Mesenteric fat pad (tissue), 1 donor: Measurements from ENCODE around the gene CACNG1. TPM values are rescaled to one million over a fixed set of nuclear protein-coding genes. Genes with fewer than 3 reads are reported as not detected.
"Not testable (repeated sequence)": the region's sequence is repeated elsewhere in the genome, so short reads cannot be mapped to it uniquely, and the experiment has no call there.

Experiments used
- DNase-seq: peaks from one replicate; pipeline ENCODE4 v3.0.0-alpha.2; 2020; ENCODE audit warnings: low spot score
- total RNA-seq: library from RNA; stranded (reverse); fragmentation: NEBNext Ultra II Directional; extraction: Animal tissue kit (Norgen Biotek cat#: 25700); gene quantifications from one replicate; pipeline ENCODE4 v1.2.1, GENCODE V29; 2021
- donor health status: DM: yes; HTN: yes; CAD: no.

The CACNG1 gene
- total RNA-seq, 1 donor from 2014 or later = not detected

- no peak for DNase-seq
These were observed 19.1 kb upstream of the CACNG1 start for GRCh38 chr17:67025216-67025792.

- DNase-seq = no peak
These were observed 18.0 kb upstream of the CACNG1 start for GRCh38 chr17:67026341-67026740.

- DNase-seq = no peak
These were observed 17.2 kb upstream of the CACNG1 start for GRCh38 chr17:67027031-67027628.

GRCh38 chr17:67030641-67031040 is 13.7 kb upstream of the CACNG1 start:
- DNase-seq = no peak

GRCh38 chr17:67032382-67032781 is 12.0 kb upstream of the CACNG1 start:
- DNase-seq = no peak

GRCh38 chr17:67032985-67033384 is 11.4 kb upstream of the CACNG1 start:
- no peak for DNase-seq

GRCh38 chr17:67033613-67034012 is 10.7 kb upstream of the CACNG1 start:
- no peak for DNase-seq

GRCh38 chr17:67035131-67036083 is 8.9 kb upstream of the CACNG1 start:
- no peak for DNase-seq

- no peak for DNase-seq
These were observed 5.4 kb upstream of the CACNG1 start for GRCh38 chr17:67038861-67039365.

GRCh38 chr17:67040652-67041051 is 3.7 kb upstream of the CACNG1 start:
- DNase-seq = no peak

- DNase-seq = not testable (repeated sequence)
These were observed 3.2 kb upstream of the CACNG1 start for GRCh38 chr17:67041119-67041518.

GRCh38 chr17:67041531-67041930 is 2.8 kb upstream of the CACNG1 start:
- no peak for DNase-seq

- no peak for DNase-seq
These were observed 2.1 kb upstream of the CACNG1 start for GRCh38 chr17:67041941-67042899.

GRCh38 chr17:67043283-67043682 is 1.1 kb upstream of the CACNG1 start:
- no peak for DNase-seq

- no peak for DNase-seq
These were observed 586 bp downstream of the CACNG1 start for GRCh38 chr17:67044940-67045339.

GRCh38 chr17:67046398-67046797 is 2.0 kb downstream of the CACNG1 start:
- no peak for DNase-seq

GRCh38 chr17:67047382-67047781 is 3.0 kb downstream of the CACNG1 start:
- DNase-seq = no peak

GRCh38 chr17:67049025-67049739 is 4.8 kb downstream of the CACNG1 start:
- peak; percentile 20 for DNase-seq

GRCh38 chr17:67050066-67050465 is 5.7 kb downstream of the CACNG1 start:
- DNase-seq = peak; percentile 55

GRCh38 chr17:67050471-67051154 is 6.3 kb downstream of the CACNG1 start:
- DNase-seq = no peak
